ENCODE measurements around the gene MCM7.

- TF ChIP-seq POLR2A (IDR thresholded peaks at IDR 0.05) (no peak), CTCF (IDR thresholded peaks at IDR 0.05) (no peak), EP300 (IDR thresholded peaks at IDR 0.05) (no peak)
These were observed 20.9 kb upstream of the MCM7 start for GRCh38 chr7:100122067-100122466.

All from tibial nerve (tissue), 4 donors.